GM12874 (cell line): ENCODE data around the gene SCAPER.
A peak's percentile ranks its signal among the peaks of the same experiment; 100 is the strongest.

ENCODE experiments used
- TF ChIP-seq, protein P1 (sequence below): IDR thresholded peaks from 2 replicates; pipeline ENCODE4 v1.5.1; 2011; ENCODE audit warnings: low read depth, mild to moderate bottlenecking, control low read depth, low read length, moderate library complexity; ENCODE audit not compliant: insufficient read depth

SCAPER gene

DNA sequence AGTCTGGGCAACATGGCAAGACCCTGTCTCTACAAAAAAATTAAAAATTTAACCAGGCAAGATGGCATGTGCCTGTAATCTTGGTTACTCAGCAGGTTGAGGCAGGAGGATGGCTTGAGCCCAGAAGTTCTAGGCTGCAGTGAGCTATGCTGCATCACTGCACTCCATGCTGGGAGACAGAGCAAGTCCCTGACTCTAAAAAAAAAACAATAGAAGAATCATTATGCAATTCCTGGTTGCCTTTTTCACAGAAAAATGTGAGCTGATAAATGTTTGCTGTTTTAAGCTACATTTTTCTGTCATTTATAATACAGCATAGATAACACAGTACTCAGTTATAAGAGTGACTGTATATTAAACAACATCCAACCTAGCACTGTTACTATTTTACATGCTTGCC lies 148.8 kb downstream of the SCAPER start:
- TF ChIP-seq, protein P1, sequence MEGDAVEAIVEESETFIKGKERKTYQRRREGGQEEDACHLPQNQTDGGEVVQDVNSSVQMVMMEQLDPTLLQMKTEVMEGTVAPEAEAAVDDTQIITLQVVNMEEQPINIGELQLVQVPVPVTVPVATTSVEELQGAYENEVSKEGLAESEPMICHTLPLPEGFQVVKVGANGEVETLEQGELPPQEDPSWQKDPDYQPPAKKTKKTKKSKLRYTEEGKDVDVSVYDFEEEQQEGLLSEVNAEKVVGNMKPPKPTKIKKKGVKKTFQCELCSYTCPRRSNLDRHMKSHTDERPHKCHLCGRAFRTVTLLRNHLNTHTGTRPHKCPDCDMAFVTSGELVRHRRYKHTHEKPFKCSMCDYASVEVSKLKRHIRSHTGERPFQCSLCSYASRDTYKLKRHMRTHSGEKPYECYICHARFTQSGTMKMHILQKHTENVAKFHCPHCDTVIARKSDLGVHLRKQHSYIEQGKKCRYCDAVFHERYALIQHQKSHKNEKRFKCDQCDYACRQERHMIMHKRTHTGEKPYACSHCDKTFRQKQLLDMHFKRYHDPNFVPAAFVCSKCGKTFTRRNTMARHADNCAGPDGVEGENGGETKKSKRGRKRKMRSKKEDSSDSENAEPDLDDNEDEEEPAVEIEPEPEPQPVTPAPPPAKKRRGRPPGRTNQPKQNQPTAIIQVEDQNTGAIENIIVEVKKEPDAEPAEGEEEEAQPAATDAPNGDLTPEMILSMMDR: no peak

GRCh38 chr15:76753771-76754170 lies 151.4 kb downstream of the SCAPER start:
- TF ChIP-seq, protein P1: no peak

DNA sequence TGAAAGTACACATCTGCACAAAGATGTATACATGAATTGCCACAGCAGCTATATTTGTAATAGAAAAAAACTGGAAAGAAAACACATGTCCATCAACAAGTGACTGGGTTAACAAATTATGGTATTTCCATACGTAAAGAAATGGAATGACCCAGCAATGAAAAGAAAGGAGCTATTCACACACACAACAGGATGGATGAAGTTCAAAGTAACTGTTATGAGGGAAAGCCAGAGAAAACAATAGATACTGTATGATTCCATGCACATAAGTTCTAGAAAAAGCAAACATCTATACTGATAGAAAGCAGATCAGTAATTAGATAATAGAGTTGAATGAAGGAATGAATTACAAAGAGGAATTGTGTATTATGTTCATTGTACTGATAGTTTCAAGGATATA lies 152.0 kb downstream of the SCAPER start:
- TF ChIP-seq, protein P1: no peak

GRCh38 chr15:76752549-76752948 lies 152.6 kb downstream of the SCAPER start:
- TF ChIP-seq, protein P1: no peak

DNA sequence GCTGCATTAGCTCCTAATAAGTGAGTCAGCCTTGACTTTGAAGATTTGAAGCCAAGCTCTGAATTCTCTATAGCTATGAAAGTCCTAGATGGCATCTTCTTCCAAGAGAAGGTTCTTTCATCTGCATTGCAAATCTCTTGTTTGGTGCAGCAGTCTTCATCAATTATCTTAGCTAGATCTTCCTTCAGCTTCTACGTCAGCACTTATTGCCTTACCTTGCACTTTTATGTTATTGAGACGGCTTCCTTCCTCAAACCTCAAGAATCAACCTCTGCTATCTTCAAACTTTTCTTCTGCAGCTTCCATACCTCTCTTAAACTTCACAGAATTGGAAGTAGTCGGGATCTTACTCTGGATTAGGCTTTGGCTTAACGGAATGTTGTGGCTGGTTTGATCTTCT lies 167.6 kb downstream of the SCAPER start:
- TF ChIP-seq, protein P1: no peak

DNA sequence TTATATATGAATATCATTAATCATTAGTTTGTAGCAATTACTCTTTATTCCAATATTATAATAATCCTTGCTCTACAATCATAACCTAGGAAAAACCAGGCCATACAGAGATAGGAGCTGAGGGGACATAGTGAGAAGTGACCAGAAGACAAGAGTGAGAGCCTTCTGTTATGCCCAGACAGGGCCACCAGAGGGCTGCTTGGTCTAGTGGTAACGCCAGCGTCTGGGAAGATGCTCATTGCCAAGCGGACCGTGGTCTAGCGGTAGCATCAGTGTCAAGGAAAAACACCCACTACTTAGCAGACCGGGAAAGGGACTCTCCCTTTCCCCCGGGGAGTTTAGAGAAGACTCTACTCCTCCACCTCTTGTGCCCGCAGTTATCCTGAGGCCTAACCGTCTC lies 172.8 kb downstream of the SCAPER start:
- TF ChIP-seq, protein P1: 0 out of 2 replicates have a peak, but pooled peaks have one; percentile 11

DNA sequence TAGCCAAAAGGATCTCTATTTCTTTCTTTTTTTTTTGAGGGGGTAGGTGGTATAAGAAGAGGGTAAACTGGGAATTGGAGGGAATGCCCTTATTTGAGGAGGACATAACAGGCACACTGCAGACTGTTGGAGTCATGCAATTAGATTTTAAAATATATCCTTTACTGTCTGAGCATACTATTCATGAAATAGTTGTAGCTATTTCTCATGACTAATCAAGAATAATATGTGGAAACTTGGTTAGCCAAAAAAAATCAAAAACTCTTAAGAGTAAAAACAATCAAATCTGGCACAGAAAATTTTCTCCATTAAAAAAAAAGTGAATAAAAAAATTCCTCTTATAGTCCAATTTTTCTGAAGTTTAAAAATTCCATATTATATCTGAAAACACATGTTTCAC lies 174.9 kb downstream of the SCAPER start:
- TF ChIP-seq, protein P1: no peak

GRCh38 chr15:76718863-76719262 lies 186.3 kb downstream of the SCAPER start:
- TF ChIP-seq, protein P1: no peak
